Keratinocyte (primary cell): ENCODE data around the gene PCSK1N. TPM values are rescaled to one million over a fixed set of nuclear protein-coding genes. Genes with fewer than 3 reads are reported as not detected.

Experiments
- DNase-seq: peaks from one replicate; pipeline ENCODE4 v3.0.0-alpha.2; 2011; ENCODE audit warnings: low read depth, missing footprints, low spot score
- FAIRE-seq: peaks from 2 replicates; lab custom pipeline; 2011; peaks lifted over from hg19 to GRCh38; lab: Jason Lieb, UNC
- H2AFZ ChIP-seq: 2 replicates; pipeline ENCODE4 v1.6.0; 2012; ENCODE audit warnings: low read length, control low read depth, inconsistent platforms; ENCODE audit not compliant: control insufficient read depth
- H3K27ac ChIP-seq: 2 replicates; pipeline ENCODE4 v1.5.1; 2011; ENCODE audit warnings: low read length; ENCODE audit not compliant: control insufficient read depth, insufficient read depth
- H3K27me3 ChIP-seq: 3 replicates; pipeline ENCODE4 v1.6.0; 2011; ENCODE audit warnings: low read length; ENCODE audit not compliant: control insufficient read depth, insufficient read depth; ENCODE audit errors: extremely low read depth
- H3K36me3 ChIP-seq, 2 experiments: 2 replicates in 1 of 2; 3 replicates in 1 of 2; pipeline ENCODE4 v1.5.1; 2011; ENCODE audit warnings: low read length in 2 of 2, mild to moderate bottlenecking in 1 of 2; ENCODE audit not compliant: control insufficient read depth in 2 of 2, insufficient read depth in 2 of 2; ENCODE audit errors: extremely low read depth in 1 of 2
- H3K4me1 ChIP-seq: 3 replicates; pipeline ENCODE4 v1.5.1; 2011; ENCODE audit warnings: low read length; ENCODE audit not compliant: control insufficient read depth, insufficient read depth; ENCODE audit errors: extremely low read depth
- H3K4me2 ChIP-seq: 3 replicates; pipeline ENCODE4 v1.6.0; 2011; ENCODE audit warnings: low read depth, low read length; ENCODE audit not compliant: control insufficient read depth, insufficient read depth; ENCODE audit errors: extremely low read depth
- H3K4me3 ChIP-seq, 3 experiments: fragments of 200-600 bp in 1 of 3; sonication (generic) in 1 of 3; 2 replicates in 2 of 3; 3 replicates in 1 of 3; pipeline ENCODE4 v1.5.1; 2011 to 2016; ENCODE audit warnings: low read length in 3 of 3, mild to moderate bottlenecking in 3 of 3, control low read depth in 2 of 3, inconsistent platforms in 1 of 3, low read depth in 1 of 3, mixed read lengths in 1 of 3, mixed run types in 1 of 3, moderate library complexity in 1 of 3; ENCODE audit not compliant: control insufficient read depth in 2 of 3, insufficient read depth in 2 of 3; ENCODE audit errors: extremely low read depth in 1 of 3
- H3K79me2 ChIP-seq: 2 replicates; pipeline ENCODE4 v1.6.0; 2012; ENCODE audit warnings: low read length; ENCODE audit not compliant: control insufficient read depth, insufficient read depth
- H3K9ac ChIP-seq: 3 replicates; pipeline ENCODE4 v1.6.0; 2011; ENCODE audit warnings: low read length; ENCODE audit not compliant: control insufficient read depth, insufficient read depth; ENCODE audit errors: extremely low read depth
- H3K9me1 ChIP-seq: 3 replicates; pipeline ENCODE4 v1.6.0; 2011; ENCODE audit warnings: low read length; ENCODE audit not compliant: control insufficient read depth, insufficient read depth; ENCODE audit errors: extremely low read depth
- H3K9me3 ChIP-seq: 2 replicates; pipeline ENCODE4 v1.5.1; 2012; ENCODE audit warnings: low read depth, low read length; ENCODE audit not compliant: control insufficient read depth
- H4K20me1 ChIP-seq: 3 replicates; pipeline ENCODE4 v1.6.0; 2011; ENCODE audit warnings: low read length; ENCODE audit not compliant: control insufficient read depth, insufficient read depth; ENCODE audit errors: extremely low read depth
- CTCF ChIP-seq, 3 experiments: IDR thresholded peaks in 1 of 3; conservative IDR thresholded peaks in 1 of 3; optimal IDR thresholded peaks in 1 of 3; 2 replicates in 2 of 3; 3 replicates in 1 of 3; pipeline versions ENCODE3 to v1.5.1; 2011; ENCODE audit warnings: low read length in 3 of 3, mild to moderate bottlenecking in 3 of 3, moderate library complexity in 2 of 3, control low read depth in 1 of 3, inconsistent platforms in 1 of 3; ENCODE audit not compliant: insufficient read depth in 2 of 3; ENCODE audit errors: extremely low read depth in 1 of 3
- EZH2 ChIP-seq: IDR thresholded peaks from one replicate; pipeline ENCODE4 v1.6.1; 2012; ENCODE audit warnings: inconsistent platforms, mild to moderate bottlenecking, low read length, moderate library complexity
- dilution Hi-C: fragments of 300-500 bp; cut with MboI; formaldehyde crosslinking; loops from one replicate; pipeline ENCODE4 v1.7.0; 2020; ENCODE audit warnings: low sequenced_read_pairs; ENCODE audit not compliant: extremely low pct_ligation_motif_present
- polyA plus RNA-seq, 5 experiments: library from polyadenylated mRNA; depleted of rRNA in 3 of 5; stranded (reverse) in 3 of 5; stranded (forward) in 1 of 5; unstranded in 1 of 5; fragments of >200 nt; gene quantifications; 1 replicate in 1 of 5; 2 replicates in 3 of 5; 3 replicates in 1 of 5; pipeline versions ENCODE4 v1.2.1 to v1.2.3, GENCODE V29; 2011 to 2012; ENCODE audit warnings: missing spikeins in 2 of 5, low read depth in 1 of 5, low replicate concordance in 1 of 5

Gene PCSK1N
- polyA plus RNA-seq, 1 donor (not counting 4 experiments of a cell fraction or from before 2014, with no cell fraction given) = 0.54 TPM

- H3K27me3 ChIP-seq = peaks cover 9% of the 10 kb centered on the region
- no peaks in the 10 kb centered on the region for H3K9me3 ChIP-seq
- H4K20me1 ChIP-seq = no peaks in the 10 kb centered on the region
- dilution Hi-C loops = no loop called here
- H3K9ac ChIP-seq = no peak overlapping the region
- H3K4me1 ChIP-seq = no peaks in the 10 kb centered on the region
- H3K79me2 ChIP-seq = no peaks in the 10 kb centered on the region
- no peak overlapping the region for H3K4me2 ChIP-seq
- TF ChIP-seq EZH2 = no peak
- TF ChIP-seq CTCF (optimal IDR thresholded peaks at IDR 0.05 in 1 of 3, IDR thresholded peaks at IDR 0.05 in 1 of 3, conservative IDR thresholded peaks at IDR 0.05 in 1 of 3; ENCODE audit: extremely low read depth in 1 of 3, insufficient read depth in 2 of 3, low read length in 3 of 3) = no peak
- H3K36me3 ChIP-seq = no peaks in the 10 kb centered on the region
- H3K27ac ChIP-seq = no peak overlapping the region
- no peak overlapping the region for H3K4me3 ChIP-seq
- no peaks in the 10 kb centered on the region for H3K9me1 ChIP-seq
- no peak overlapping the region for H2AFZ ChIP-seq
- FAIRE-seq = no peak
- DNase-seq = no peak
Measured at GRCh38 chrX:48787505-48788443, 47.6 kb downstream of the PCSK1N start.

GRCh38 chrX:48786825-48787504 lies 48.4 kb downstream of the PCSK1N start:
- dilution Hi-C loops = no loop called here
- no peaks in the 10 kb centered on the region for H4K20me1 ChIP-seq

More at GRCh38 chrX:48786825-48787504, 48.4 kb downstream of the PCSK1N start:
- no peak overlapping the region for H2AFZ ChIP-seq
- H3K9me1 ChIP-seq = no peaks in the 10 kb centered on the region
- H3K9ac ChIP-seq = no peak overlapping the region
- H3K4me1 ChIP-seq = no peaks in the 10 kb centered on the region
- no peaks in the 10 kb centered on the region for H3K36me3 ChIP-seq
- H3K4me3 ChIP-seq = no peak overlapping the region
- no peaks in the 10 kb centered on the region for H3K9me3 ChIP-seq
- no peak for DNase-seq
- no peaks in the 10 kb centered on the region for H3K79me2 ChIP-seq
- H3K4me2 ChIP-seq = no peak overlapping the region
- no peak for FAIRE-seq
- H3K27ac ChIP-seq = no peak overlapping the region
- H3K27me3 ChIP-seq = peaks cover 9% of the 10 kb centered on the region
- TF ChIP-seq CTCF (optimal IDR thresholded peaks at IDR 0.05 in 1 of 3, IDR thresholded peaks at IDR 0.05 in 1 of 3, conservative IDR thresholded peaks at IDR 0.05 in 1 of 3; ENCODE audit: extremely low read depth in 1 of 3, insufficient read depth in 2 of 3, low read length in 3 of 3) (no peak), EZH2 (no peak)
